Astrocyte (in vitro differentiated cells and primary cell): ENCODE measurements around the gene RIOK3.

Experiments used
- CTCF ChIP-seq: IDR thresholded peaks from 2 replicates; pipeline ENCODE4 v1.5.1; 2011; ENCODE audit warnings: low read depth, mild to moderate bottlenecking, inconsistent platforms, low read length, moderate library complexity; ENCODE audit not compliant: insufficient read depth
- EZH2 ChIP-seq: IDR thresholded peaks from 2 replicates; pipeline ENCODE4 v1.6.1; 2012; ENCODE audit warnings: mild to moderate bottlenecking, low read length, inconsistent platforms; ENCODE audit not compliant: insufficient read depth

GRCh38 chr18:23526501-23527063 is 73.5 kb downstream of the RIOK3 start:
- TF ChIP-seq CTCF = no peak
- no peak for TF ChIP-seq EZH2
